HEK293 (cell line): ENCODE results near the gene UBAP1L.

Experiments used
- CTCF ChIP-seq: fragments of 450-650 bp; formaldehyde crosslinking; IDR thresholded peaks from 2 replicates; pipeline ENCODE4 v1.5.1; 2016; ENCODE audit warnings: missing biosample characterization, missing genetic modification characterization
- PRDM10 ChIP-seq: fragments of 450-650 bp; formaldehyde crosslinking; IDR thresholded peaks from 2 replicates; pipeline ENCODE4 v1.5.1; 2016; ENCODE audit warnings: missing biosample characterization, missing genetic modification characterization
- ZNF529 ChIP-seq: fragments of 450-650 bp; formaldehyde crosslinking; IDR thresholded peaks from 2 replicates; pipeline ENCODE4 v1.5.1; 2017; ENCODE audit warnings: missing genetic modification characterization, missing biosample characterization; ENCODE audit not compliant: insufficient replicate concordance

- TF ChIP-seq CTCF = no peak
- no peak for TF ChIP-seq PRDM10 (tag by site-specific recombination)
- no peak for TF ChIP-seq ZNF529 (tag by site-specific recombination)
Measured at GRCh38 chr15:65059369-65059750, 55.6 kb downstream of the UBAP1L start.
